PFSK-1 (cell line): ENCODE measurements around the gene FGR.

Source experiments
- FOXP2 ChIP-seq: optimal IDR thresholded peaks from 2 replicates; pipeline ENCODE3; 2011; ENCODE audit warnings: borderline replicate concordance, control low read depth, inconsistent platforms; ENCODE audit not compliant: insufficient read depth; ENCODE audit errors: extremely low read length, extremely low read depth
- POLR2AphosphoS5 ChIP-seq: IDR thresholded peaks from 2 replicates; pipeline ENCODE4 v1.6.1; 2012; ENCODE audit warnings: low read depth, mild to moderate bottlenecking, control low read depth, low read length, moderate library complexity
- SIN3A ChIP-seq: IDR thresholded peaks from 2 replicates; pipeline ENCODE4 v1.6.1; 2012; ENCODE audit warnings: mild to moderate bottlenecking, low read length, moderate library complexity, borderline replicate concordance; ENCODE audit not compliant: insufficient read depth
- TAF1 ChIP-seq: IDR thresholded peaks from 2 replicates; pipeline ENCODE4 v1.6.1; 2012; ENCODE audit warnings: low read length, control low read depth, borderline replicate concordance; ENCODE audit not compliant: insufficient read depth
- TF ChIP-seq, protein P1 (sequence below), 2 experiments: IDR thresholded peaks; 2 replicates each; pipeline versions ENCODE4 v1.6.1 to v1.8.0; 2011 to 2012; ENCODE audit warnings: low read depth in 2 of 2, low read length in 2 of 2, control low read depth in 1 of 2, inconsistent platforms in 1 of 2, mild to moderate bottlenecking in 1 of 2, moderate library complexity in 1 of 2; ENCODE audit not compliant: insufficient read depth in 1 of 2

FGR gene

DNA sequence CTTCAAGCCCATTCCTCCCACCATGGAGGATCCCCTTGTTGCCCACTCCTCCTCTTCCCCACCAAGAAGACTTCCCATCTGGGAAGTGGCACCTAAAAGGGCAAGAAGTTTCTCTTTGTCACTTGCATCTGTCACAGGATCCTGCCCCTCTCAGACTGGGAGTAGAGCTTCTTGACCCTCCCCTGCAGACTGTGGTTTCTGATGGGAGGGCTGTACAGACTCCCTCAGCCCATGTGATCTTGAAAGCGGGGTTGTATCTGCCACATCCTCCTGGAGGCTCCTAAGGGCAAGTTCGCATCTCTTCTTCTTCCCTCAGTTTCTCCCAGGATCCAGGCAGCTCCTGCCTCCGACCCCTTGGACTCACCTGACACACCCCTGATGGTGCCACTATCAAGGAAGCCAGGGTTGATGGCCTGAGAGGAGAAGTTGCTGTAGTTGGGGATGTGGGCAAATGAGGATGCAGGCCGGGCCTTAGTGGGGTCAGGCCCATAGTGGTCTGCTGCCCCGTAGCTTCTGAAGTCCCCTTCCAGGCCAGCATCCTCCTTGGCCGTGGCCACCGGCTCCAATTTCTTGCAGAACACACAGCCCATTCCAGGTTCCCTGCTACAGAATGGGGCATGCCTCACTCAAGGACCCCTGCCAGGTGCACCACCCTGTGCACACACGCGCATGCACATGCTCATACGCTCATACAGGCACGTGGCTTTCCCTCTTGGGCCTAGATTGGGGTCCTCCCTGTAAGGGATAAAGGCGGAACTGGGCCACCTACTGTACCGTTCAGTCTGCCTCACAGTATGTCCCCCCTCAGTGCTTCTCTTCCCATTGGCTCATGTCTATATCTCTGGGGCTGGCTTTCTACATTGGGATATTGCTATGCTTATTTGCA is 11.4 kb downstream of the FGR start:
- TF ChIP-seq POLR2AphosphoS5 (no peak), FOXP2 (no peak), TAF1 (no peak), SIN3A (no peak)
- TF ChIP-seq, protein P1, sequence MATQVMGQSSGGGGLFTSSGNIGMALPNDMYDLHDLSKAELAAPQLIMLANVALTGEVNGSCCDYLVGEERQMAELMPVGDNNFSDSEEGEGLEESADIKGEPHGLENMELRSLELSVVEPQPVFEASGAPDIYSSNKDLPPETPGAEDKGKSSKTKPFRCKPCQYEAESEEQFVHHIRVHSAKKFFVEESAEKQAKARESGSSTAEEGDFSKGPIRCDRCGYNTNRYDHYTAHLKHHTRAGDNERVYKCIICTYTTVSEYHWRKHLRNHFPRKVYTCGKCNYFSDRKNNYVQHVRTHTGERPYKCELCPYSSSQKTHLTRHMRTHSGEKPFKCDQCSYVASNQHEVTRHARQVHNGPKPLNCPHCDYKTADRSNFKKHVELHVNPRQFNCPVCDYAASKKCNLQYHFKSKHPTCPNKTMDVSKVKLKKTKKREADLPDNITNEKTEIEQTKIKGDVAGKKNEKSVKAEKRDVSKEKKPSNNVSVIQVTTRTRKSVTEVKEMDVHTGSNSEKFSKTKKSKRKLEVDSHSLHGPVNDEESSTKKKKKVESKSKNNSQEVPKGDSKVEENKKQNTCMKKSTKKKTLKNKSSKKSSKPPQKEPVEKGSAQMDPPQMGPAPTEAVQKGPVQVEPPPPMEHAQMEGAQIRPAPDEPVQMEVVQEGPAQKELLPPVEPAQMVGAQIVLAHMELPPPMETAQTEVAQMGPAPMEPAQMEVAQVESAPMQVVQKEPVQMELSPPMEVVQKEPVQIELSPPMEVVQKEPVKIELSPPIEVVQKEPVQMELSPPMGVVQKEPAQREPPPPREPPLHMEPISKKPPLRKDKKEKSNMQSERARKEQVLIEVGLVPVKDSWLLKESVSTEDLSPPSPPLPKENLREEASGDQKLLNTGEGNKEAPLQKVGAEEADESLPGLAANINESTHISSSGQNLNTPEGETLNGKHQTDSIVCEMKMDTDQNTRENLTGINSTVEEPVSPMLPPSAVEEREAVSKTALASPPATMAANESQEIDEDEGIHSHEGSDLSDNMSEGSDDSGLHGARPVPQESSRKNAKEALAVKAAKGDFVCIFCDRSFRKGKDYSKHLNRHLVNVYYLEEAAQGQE (IDR thresholded peaks at IDR 0.05; ENCODE audit: insufficient read depth in 1 of 2, low read depth in 2 of 2, low read length in 2 of 2), result no peak

DNA sequence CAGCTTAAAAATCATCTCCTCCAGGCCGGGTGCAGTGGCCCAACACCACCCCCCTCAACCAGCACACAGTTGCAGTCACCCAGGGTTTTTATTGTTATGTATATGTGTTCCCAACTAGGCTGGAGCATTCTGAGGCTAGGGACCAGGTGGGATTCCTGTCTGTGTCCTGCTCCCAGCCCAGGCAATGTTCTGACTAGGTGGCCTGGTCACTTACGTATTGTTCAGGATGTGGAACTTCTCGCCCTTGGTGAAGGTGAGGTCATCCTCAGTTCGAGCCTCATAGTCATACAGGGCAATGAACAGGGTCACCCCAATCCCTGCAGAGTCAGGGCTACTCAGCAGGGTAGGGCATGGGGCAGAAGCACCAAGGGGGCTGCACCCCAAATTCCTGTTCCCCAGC is 12.2 kb downstream of the FGR start:
- no peak for TF ChIP-seq TAF1
- TF ChIP-seq, protein P1 (IDR thresholded peaks at IDR 0.05; ENCODE audit: insufficient read depth in 1 of 2, low read depth in 2 of 2, low read length in 2 of 2), result no peak
- TF ChIP-seq FOXP2, result no peak
- no peak for TF ChIP-seq POLR2AphosphoS5
- TF ChIP-seq SIN3A, result no peak

DNA sequence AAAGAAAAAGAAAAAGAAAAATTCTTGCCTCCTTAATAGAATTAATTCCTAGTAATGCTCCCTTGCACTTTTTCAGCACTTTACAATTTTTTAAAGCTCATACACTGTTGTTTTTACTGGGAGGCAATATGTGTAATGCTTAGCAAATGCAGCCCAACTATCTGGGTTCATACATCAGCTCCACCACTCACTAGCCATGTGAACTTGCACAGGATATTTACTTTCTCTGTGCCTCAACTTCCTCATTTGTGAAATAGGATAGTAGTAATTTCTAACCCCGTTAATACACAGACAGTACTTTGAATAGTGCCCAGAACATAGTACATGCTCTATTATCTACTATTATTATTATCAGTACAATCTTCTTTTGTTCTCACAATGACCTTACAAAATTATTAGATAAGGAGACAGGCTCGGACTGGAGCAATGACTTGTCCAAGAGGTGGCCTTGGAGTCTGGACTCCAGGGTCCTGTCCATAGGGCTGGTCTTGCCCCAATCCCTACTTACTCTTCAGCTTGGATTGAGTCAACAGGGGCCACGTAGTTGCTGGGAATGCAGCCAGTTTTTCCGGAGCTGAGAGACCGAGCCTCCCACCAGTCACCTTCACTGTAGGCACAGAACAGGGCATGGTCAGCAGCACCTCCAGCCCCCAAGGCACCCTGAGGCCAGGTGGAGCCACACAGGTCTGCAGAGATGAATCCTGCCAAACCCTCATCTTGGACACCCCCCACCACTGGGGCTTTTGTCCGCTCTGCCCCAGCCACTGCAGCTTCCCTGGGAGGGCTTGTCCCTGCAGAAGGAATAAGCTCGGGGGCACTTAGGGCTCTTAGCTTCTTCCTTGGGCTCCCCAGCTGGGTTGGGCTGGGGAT is 13.7 kb downstream of the FGR start:
- TF ChIP-seq FOXP2 (no peak), TAF1 (no peak), POLR2AphosphoS5 (no peak), SIN3A (no peak)
- TF ChIP-seq, protein P1 (IDR thresholded peaks at IDR 0.05; ENCODE audit: insufficient read depth in 1 of 2, low read depth in 2 of 2, low read length in 2 of 2), result no peak

DNA sequence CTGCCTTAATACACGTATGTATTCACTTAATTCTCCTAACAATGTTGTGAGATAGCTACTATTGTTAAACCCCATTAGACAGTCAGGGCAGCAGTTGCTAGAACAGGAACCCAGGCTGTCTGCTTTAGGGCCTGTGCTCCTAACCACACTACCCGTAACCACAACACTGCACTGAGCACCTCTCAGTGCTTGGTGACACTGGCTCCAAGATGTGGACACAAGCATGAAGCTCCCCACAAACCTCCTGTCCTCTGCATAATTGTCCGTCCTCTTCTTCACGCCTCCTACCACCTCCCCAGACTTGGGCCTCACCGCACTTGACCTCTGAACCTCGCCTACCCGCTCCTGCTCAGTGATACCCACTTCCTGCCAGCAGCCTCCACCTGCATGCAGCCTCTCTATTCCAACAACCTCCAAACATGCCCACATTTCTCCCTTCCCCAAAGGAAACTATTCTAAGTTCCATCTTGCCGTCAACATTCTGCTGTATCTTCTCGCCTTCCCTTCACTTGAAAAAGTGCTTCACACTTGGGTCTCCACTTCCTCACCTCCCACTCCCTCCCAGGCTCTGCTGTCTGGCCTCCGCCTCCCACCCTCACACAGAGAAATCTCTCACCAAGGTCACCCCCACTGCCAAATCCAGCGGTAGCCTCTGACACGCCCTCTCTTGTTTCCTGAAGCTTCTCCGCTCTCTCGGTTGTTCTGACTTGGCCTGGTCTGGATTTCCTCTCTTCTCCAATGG is 16.5 kb downstream of the FGR start:
- TF ChIP-seq, protein P1 (IDR thresholded peaks at IDR 0.05; ENCODE audit: insufficient read depth in 1 of 2, low read depth in 2 of 2, low read length in 2 of 2), result no peak
- TF ChIP-seq TAF1 (no peak), FOXP2 (no peak), SIN3A (no peak), POLR2AphosphoS5 (no peak)
